NOMO-1 treated with DMSO at 0.1 percent for 48 hours (cell line): ENCODE results near the gene ZNF239.
"Not testable (repeated sequence)": the region's sequence is repeated elsewhere in the genome, so short reads cannot be mapped to it uniquely, and the experiment has no call there.

Experiments
- DNase-seq: peaks from one replicate; lab custom pipeline; 2025; ENCODE audit not compliant: unreplicated experiment; lab: John Stamatoyannopoulos, UW

The ZNF239 gene

DNA sequence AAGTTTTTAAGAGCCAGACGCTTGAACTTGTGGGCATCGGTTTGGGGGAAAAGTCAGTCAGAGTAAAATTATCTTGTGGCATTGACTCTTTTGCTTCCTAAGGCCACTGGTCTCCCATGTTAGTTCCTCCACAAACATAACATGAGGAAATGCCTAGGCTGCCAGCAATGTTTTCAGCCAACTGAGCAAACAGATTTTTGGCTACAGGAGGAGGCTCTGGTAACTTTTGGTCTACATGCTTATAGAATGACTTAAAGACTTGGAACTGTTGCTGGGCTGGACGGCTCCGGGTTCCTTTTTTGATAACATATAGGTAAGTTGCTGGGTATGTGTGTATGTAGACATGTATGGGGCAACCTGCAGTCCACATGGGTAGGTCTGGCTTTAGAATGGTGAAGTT lies 9.6 kb upstream of the ZNF239 start:
- DNase-seq, result no peak

GRCh38 chr10:43576580-43576979 lies 2.2 kb upstream of the ZNF239 start:
- DNase-seq, result no peak

- DNase-seq, result no peak
These were observed 1.6 kb upstream of the ZNF239 start for GRCh38 chr10:43576062-43576461.

DNA sequence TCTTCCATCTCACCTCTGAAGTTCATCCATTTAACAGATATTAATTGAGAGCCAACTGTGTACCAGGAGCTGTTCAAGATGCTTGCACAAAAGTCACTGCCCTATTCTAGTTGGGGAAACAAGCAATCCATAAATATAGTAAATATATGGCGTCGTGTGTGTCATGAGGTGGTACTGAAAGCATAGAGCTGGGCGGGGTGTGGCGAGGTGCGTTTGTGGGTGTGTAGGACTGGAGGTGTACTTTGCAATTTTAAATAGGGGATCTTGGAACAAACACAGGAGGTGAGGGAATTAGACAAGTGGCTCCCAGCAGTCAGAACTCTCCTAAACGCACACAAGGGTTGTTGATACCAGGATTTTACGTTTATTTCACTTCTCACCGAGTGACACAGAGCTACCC lies 490 bp upstream of the ZNF239 start:
- DNase-seq, result no peak

- DNase-seq, result no peak
These were observed 991 bp downstream of the ZNF239 start for GRCh38 chr10:43573250-43574000.

DNA sequence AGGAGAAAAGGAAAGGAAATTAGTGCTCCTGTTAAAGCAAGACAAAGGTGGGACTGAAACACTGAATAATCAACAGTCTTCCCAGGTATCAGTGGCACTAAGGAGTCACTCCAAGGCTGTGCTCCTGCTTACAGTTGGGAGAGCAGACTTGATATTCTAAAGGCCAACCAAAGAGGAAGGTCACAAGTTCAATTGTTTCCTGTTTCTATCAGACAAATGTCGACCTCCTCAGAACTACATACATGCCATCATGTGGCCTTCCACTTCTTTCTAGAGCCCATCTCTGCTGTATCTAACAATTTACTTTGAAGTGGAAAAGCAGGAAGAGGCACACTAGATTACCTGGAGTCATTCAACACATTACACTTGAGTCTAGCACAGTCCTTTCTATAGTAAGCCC lies 3.4 kb downstream of the ZNF239 start:
- DNase-seq, result peak; percentile 13

DNA sequence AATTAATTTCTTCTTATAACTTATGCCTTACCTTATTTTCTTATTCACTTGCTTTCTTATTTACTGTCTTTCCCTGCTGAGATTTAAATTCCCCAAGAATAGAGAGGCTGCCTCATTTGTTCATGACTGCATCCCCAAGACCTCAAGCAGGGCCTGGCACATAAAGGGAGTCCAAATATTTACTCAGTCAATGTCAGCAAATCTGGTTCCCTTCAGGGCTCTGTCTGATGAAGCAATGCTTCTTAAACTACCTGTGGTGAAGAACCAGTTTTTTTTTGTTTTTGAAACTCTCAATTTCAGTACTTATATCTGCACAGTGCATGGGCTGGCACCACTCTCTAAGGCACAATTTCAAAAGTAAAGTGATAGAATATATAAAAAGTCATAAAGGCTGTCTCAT lies 4.7 kb downstream of the ZNF239 start:
- no peak for DNase-seq

DNA sequence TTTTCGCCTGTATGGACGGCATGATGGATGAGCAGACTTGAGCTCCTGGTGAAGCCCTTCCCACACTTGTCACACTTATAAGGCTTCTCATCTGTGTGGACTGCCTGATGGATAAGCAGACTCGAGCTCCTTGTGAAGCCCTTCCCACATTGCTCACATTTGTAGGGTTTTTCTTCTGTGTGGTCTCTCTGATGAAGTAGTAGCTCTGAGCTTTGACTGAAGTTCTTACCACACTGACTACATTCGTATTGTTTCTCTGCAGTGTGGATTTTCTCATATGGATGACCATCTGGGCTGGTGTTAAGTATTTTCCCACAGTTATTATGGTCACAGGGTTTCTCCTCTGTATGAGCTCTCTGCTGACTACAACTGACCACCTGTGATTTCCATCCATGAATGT lies 17.2 kb downstream of the ZNF239 start:
- no peak for DNase-seq

GRCh38 chr10:43543746-43544145 lies 30.7 kb downstream of the ZNF239 start:
- DNase-seq, result not testable (repeated sequence)

DNA sequence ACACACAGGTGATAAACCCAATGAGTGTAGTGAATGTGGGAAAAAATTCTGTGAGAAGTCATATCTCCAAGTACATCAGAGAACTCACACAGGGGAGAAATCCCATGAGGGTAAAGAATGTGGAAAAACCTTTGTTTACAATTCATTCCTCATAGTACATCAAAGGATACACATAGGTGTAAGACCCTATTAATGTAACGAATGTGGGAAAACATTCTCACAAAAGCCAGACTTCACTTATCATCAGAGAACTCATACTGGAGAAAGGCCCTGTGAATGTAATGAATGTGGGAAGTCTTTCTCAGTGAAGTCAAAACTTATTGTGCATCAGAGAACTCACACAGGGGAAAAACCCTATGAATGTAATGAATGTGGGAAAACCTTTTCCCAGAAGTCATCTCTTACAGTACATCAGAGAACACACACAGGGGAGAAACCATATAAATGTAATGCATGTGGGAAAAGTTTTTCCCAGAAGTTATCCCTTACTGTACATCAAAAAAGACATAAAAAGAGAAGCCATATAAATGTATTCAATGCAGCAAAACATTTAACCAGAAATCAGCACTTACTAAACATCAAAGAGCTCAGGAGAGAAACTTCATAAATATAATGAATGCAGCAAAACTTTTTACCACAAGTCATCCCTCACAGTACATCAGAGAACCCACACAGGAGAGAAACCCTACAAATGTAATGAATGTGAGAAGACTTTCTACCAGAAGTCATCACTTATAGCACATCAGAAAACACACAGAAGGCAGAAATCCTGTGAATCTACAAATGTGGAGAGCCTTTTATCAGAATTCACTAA lies 49.8 kb downstream of the ZNF239 start:
- no peak for DNase-seq
